ENCODE measurements around the gene SLC11A1. TPM values are rescaled to one million over a fixed set of nuclear protein-coding genes. Genes with fewer than 3 reads are reported as not detected.

The SLC11A1 gene
- total RNA-seq, 1 donor from 2014 or later: 0.34 TPM

DNA sequence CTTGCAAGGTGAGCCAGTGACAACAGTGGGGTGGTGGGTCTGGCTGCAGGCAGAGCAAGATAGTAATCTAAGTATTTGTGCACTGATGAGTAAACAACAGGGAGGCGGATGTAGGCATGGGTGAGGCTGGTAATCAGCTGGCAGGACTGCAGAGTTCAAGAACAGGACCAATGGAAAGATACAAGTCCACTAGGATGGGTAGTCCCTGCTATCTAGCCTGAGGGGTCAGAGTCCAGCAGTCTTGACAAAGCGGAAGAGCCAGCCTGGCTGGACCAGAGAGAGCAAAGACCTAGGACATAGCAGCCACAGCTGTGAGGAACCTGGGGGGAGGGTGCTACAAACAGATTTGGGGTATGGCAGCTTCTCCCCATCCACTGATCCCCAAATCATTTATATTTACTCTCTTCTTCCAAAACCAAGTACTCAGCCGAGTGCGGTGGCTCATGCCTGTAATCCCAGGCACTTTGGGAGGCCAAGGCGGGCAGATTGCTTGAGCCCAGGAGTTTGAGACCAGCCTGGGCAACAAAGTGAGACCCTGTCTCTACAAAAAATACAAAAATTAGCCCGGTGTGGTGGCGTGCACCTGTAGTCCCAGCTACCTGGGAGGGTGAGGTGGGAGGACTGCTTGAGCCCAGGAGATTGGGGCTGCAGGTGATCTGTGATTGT lies 62.8 kb downstream of the SLC11A1 start:
- peaks cover 7% of the 10 kb centered on the region for H3K4me1 Mint-ChIP-seq (ENCODE audit: low read depth)
- peak overlapping the region; percentile 37 for H3K27ac Mint-ChIP-seq
- peaks cover 42% of the 10 kb centered on the region for H3K36me3 Mint-ChIP-seq (ENCODE audit: insufficient read depth)
- DNase-seq (ENCODE audit: low spot score, unreplicated experiment): no peak
- no peaks in the 10 kb centered on the region for H3K27me3 Mint-ChIP-seq
- TF ChIP-seq, protein P1, sequence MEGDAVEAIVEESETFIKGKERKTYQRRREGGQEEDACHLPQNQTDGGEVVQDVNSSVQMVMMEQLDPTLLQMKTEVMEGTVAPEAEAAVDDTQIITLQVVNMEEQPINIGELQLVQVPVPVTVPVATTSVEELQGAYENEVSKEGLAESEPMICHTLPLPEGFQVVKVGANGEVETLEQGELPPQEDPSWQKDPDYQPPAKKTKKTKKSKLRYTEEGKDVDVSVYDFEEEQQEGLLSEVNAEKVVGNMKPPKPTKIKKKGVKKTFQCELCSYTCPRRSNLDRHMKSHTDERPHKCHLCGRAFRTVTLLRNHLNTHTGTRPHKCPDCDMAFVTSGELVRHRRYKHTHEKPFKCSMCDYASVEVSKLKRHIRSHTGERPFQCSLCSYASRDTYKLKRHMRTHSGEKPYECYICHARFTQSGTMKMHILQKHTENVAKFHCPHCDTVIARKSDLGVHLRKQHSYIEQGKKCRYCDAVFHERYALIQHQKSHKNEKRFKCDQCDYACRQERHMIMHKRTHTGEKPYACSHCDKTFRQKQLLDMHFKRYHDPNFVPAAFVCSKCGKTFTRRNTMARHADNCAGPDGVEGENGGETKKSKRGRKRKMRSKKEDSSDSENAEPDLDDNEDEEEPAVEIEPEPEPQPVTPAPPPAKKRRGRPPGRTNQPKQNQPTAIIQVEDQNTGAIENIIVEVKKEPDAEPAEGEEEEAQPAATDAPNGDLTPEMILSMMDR (IDR thresholded peaks at IDR 0.05; ENCODE audit: unreplicated experiment): no peak
- H3K4me3 Mint-ChIP-seq (ENCODE audit: low read depth): no peak overlapping the region
- H3K9me3 Mint-ChIP-seq (ENCODE audit: low read depth): no peaks in the 10 kb centered on the region

DNA sequence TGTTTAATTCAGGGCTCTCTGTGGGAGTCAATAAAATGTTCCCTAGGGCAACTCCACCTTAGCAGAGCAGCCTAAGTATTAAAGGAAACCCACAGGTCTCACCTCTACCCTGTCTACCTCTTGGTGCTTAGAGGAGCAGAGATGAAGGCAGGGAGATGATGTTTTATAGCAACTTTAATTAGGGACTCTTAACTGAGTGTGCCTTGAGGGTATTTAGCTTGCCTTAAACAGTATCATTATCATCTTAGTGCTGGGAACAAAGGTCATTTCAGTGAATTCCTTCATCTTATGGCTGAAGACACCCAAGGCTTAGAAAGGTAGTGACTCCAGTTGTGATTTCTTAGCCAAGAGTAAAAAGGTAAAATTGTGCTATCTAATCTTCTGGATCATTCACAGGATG lies 63.5 kb downstream of the SLC11A1 start:
- H3K36me3 Mint-ChIP-seq (ENCODE audit: insufficient read depth): peaks cover 40% of the 10 kb centered on the region
- no peak for DNase-seq (ENCODE audit: low spot score, unreplicated experiment)
- no peak overlapping the region for H3K27ac Mint-ChIP-seq

More for the DNA sequence above, 63.5 kb downstream of the SLC11A1 start:
- TF ChIP-seq, protein P1 (IDR thresholded peaks at IDR 0.05; ENCODE audit: unreplicated experiment): no peak
- Mint-ChIP-seq H3K9me3 (ENCODE audit: low read depth) (no peaks in the 10 kb centered on the region), H3K4me3 (ENCODE audit: low read depth) (no peak overlapping the region), H3K27me3 (no peaks in the 10 kb centered on the region), H3K4me1 (ENCODE audit: low read depth) (peaks cover 7% of the 10 kb centered on the region)

Small RNAs within 50 kb of the gene (microRNA-seq; reads per million reads assigned to microRNA genes)
- gene MIR26B (ENCODE audit: borderline number of aligned reads, unreplicated experiment): 17,631 reads per million, percentile 96 among the genes with 10 or more reads in this experiment
- gene MIR6810 (ENCODE audit: borderline number of aligned reads, unreplicated experiment): 1.8 reads per million

Other genes starting within 250 kb of the SLC11A1 start
- not detected in 2 replicates for gene CXCR1, start 215.3 kb upstream of the SLC11A1 start, total RNA-seq
- gene ARPC2, start 165.1 kb upstream of the SLC11A1 start, total RNA-seq: 153 and 160 TPM in 2 replicates
- 9.1 and 9.7 TPM in 2 replicates for gene GPBAR1, start 121.3 kb upstream of the SLC11A1 start, total RNA-seq
- gene AAMP, start 112.1 kb upstream of the SLC11A1 start, total RNA-seq: 79.2 and 85.2 TPM in 2 replicates
- 54.3 and 54.5 TPM in 2 replicates for gene PNKD, start 111.8 kb upstream of the SLC11A1 start, total RNA-seq
- 131 and 137 TPM in 2 replicates for gene TMBIM1, start 89.8 kb upstream of the SLC11A1 start, total RNA-seq
- gene CATIP, start 25.4 kb upstream of the SLC11A1 start, total RNA-seq: 3.3 and 3.8 TPM in 2 replicates
- 102 and 108 TPM in 2 replicates for gene CTDSP1, start 17.6 kb downstream of the SLC11A1 start, total RNA-seq
- 281 and 305 TPM in 2 replicates for gene VIL1, start 36.9 kb downstream of the SLC11A1 start, total RNA-seq
- 25.5 and 26.4 TPM in 2 replicates for gene USP37, start 186.1 kb downstream of the SLC11A1 start, total RNA-seq
- 71.0 and 72.3 TPM in 2 replicates for gene CNOT9, start 186.6 kb downstream of the SLC11A1 start, total RNA-seq
- 0.38 and 0.62 TPM in 2 replicates for gene PLCD4, start 225.6 kb downstream of the SLC11A1 start, total RNA-seq

Data from progenitor cell of endocrine pancreas (in vitro differentiated cells).